C4-2B (cell line): ENCODE results near the gene RPS6KA4.

Experiments used
- H3K27ac ChIP-seq: fragments of 450-650 bp; 2 replicates; pipeline ENCODE4 v1.5.1; 2017
- CTCF ChIP-seq: fragments of 450-650 bp; conservative IDR thresholded peaks from 2 replicates; pipeline ENCODE4 v1.5.1; 2017; ENCODE audit warnings: mild to moderate bottlenecking
- ZFX ChIP-seq: fragments of 450-650 bp; IDR thresholded peaks from 2 replicates; pipeline ENCODE4 v1.6.1; 2017

Gene RPS6KA4

GRCh38 chr11:64358536-64358906 lies 441 bp upstream of the RPS6KA4 start:
- no peak for TF ChIP-seq CTCF
- no peak for TF ChIP-seq ZFX
- H3K27ac ChIP-seq, result peak overlapping the region; percentile 97

DNA sequence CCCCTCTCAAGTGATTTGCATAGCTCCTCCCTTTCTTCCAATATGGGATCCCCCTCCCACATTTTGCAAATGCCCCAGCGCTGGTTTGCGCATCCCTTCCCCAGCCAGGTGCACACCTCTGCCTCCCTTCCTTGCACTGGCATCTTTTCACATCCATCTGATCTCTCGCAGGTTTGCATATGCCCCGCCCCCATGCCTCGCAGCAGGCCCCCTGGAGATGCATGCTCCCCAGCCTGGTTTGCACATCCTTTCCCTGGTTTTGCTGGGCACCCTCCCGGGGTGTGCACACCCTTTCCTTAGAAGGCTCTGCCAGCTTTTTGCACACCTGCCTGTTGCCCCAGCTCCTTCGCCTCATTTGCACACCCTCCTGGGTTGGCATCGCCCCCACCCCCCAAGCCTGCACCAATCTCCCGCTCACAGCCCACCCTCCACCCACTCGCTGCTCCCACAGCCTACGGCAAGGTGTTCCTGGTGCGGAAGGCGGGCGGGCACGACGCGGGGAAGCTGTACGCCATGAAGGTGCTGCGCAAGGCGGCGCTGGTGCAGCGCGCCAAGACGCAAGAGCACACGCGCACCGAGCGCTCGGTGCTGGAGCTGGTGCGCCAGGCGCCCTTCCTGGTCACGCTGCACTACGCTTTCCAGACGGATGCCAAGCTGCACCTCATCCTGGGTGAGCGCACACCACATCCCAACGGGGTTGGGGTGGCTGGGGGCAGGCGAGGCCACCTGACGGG lies 917 bp downstream of the RPS6KA4 start:
- peak overlapping the region; percentile 97 for H3K27ac ChIP-seq
- TF ChIP-seq ZFX (no peak), CTCF (no peak)

GRCh38 chr11:64360448-64360921 lies 1.5 kb downstream of the RPS6KA4 start:
- TF ChIP-seq CTCF, result no peak
- no peak for TF ChIP-seq ZFX
- peak overlapping the region; percentile 97; the same call in 1 of the 2 replicates for H3K27ac ChIP-seq

DNA sequence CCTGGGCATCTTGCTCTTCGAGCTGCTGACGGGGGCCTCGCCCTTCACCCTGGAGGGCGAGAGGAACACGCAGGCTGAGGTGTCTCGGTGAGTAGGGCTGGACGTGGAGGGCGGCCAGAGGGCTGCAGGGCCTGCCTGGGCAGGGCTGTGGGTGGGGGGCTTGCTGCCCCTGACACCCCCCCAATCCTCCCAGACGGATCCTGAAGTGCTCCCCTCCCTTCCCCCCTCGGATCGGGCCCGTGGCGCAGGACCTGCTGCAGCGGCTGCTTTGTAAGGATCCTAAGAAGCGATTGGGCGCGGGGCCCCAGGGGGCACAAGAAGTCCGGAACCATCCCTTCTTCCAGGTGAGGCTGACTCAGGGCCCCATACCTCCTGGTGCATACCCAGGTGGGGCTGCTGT lies 2.7 kb downstream of the RPS6KA4 start:
- no peak overlapping the region for H3K27ac ChIP-seq

DNA sequence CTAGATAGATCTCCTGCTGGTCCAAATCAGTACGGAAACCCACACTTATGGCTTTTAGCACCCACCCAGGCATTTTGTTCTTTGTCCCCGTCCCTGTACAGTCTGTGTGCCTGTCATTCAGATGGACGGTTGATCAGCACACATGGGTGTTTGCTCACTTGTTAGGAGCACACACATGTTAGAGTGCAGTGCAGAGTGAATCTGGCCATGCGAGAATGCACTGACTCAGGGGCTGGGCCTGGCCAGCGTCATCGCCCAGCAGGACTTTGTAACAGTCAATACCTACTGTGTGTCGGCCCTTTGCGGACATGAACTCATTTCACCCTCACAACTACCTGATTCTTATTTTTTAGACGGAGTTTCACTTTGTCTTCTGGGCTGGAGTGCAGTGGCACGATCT lies 3.4 kb downstream of the RPS6KA4 start:
- no peak for TF ChIP-seq CTCF
- no peak for TF ChIP-seq ZFX
- no peak overlapping the region for H3K27ac ChIP-seq

More for the DNA sequence above, 2.7 kb downstream of the RPS6KA4 start:
- TF ChIP-seq CTCF, result no peak
- TF ChIP-seq ZFX, result no peak

DNA sequence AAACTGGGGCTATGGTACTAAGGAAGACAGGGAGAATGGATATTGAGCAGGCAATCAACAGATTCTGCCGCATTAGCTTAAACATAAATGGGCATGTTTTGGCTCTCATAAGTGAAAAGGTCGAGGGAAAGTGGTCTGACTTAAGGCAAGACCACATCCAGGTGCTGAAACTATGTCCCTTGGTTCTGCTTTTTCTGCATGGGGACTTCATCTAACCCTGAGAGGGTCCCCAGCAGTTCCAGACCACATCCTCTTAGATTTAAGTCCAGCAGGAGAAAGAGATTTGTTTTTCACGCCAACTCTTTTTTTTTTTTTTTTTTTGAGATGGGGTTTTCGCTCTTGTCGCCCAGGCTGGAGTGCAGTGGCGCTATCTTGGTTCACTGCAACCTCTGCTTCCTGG lies 5.5 kb downstream of the RPS6KA4 start:
- H3K27ac ChIP-seq, result no peak overlapping the region
- TF ChIP-seq ZFX, result no peak
- no peak for TF ChIP-seq CTCF

GRCh38 chr11:64364911-64365310 lies 5.9 kb downstream of the RPS6KA4 start:
- no peak for TF ChIP-seq CTCF
- no peak for TF ChIP-seq ZFX
- no peak overlapping the region for H3K27ac ChIP-seq
